SKM-1 (cell line): ENCODE measurements around the gene CDA.

Experiments used
- DNase-seq: peaks from one replicate; lab custom pipeline; 2025; ENCODE audit not compliant: unreplicated experiment; lab: John Stamatoyannopoulos, UW

CDA gene

DNA sequence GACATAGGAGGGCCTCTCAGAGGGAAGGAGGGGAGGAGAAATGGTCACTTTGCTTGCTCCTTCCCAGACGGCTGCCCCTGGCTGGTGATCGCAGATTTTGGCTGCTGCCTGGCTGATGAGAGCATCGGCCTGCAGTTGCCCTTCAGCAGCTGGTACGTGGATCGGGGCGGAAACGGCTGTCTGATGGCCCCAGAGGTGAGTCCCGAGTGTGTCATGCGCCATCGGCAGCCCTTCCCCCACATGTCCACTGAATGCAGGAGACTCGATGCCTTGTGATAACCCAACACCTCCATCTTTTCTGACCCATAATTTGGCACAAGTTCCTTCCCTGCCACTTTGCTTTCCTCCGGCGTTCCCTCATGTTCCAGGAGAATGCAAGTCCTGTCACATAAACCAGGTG is 59.5 kb downstream of the CDA start:
- no peak for DNase-seq

DNA sequence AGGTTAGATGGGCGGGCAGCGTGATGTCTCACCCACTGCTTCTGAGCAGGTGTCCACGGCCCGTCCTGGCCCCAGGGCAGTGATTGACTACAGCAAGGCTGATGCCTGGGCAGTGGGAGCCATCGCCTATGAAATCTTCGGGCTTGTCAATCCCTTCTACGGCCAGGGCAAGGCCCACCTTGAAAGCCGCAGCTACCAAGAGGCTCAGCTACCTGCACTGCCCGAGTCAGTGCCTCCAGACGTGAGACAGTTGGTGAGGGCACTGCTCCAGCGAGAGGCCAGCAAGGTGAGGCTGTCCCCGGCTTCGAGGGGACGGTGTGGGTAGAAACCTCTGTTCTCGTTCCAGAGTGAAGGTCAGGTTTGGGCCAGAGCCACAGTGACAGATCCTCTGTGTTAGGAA is 60.0 kb downstream of the CDA start:
- no peak for DNase-seq

DNA sequence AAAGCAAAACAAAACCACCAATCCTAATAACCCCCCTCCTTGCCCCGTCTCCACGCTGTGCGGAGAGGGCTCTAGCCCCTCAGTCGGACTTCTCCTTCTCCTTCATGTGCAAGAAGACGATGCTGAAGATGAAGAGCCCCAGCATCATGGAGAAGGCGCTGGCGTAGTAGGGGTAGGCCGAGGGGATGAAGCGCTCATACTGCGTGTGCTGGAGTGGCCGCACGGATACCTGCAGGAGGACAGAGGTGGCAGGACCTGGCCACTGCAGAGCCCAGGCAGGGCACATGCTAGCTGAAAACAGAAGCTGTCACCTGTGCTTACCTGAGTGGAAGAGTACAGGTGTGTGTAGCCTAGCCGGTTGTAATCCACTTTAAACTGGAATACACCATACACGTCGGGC is 63.4 kb downstream of the CDA start:
- DNase-seq = no peak

DNA sequence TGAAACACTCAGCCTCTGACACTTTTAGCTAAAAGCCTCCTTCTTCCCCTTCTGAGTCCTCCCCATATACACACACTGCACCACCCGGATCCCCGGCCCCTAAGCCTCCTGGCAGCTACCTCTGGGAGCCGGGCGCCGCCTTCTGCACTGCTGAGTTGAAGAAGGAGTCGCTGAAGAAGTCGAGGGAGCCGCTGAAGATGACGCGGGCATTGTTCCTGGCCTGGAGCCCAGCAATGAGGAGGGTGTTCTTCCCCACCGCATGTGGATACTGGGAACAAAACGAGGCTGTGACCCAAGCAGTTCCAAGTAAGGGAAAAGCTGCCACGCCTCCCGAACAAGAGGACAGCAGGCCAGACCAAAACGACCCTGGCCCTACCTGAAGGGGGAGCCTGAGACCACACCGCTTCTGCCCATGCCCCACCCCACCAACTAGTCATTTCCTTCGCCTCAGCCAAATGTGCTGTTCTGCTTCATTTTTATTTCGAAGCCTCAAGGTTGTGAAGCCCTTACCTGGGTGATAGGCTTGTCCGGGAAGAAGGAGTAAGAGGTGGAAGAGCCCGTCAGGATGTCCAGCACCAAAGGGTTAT is 65.3 kb downstream of the CDA start:
- DNase-seq = no peak

DNA sequence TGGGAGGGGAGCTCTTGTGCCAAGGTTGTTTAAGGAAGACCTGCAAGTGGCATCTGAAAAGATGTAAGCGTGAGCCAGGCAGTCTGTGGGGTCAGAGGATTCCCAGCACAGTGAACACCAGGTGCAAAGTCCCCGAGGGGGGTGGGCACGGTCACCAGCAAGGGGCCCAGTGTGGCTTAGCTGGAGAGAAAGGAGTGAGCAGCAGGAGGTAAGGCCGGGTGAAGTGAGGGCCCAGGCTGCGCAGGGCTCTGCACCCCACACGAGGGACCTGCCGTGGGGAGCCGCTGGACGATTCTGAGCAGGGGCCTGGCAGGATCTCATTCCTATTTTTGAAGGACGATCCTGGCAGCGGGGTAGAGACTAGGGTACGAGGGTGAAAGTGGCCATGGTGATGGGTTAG is 68.1 kb downstream of the CDA start:
- DNase-seq = no peak

DNA sequence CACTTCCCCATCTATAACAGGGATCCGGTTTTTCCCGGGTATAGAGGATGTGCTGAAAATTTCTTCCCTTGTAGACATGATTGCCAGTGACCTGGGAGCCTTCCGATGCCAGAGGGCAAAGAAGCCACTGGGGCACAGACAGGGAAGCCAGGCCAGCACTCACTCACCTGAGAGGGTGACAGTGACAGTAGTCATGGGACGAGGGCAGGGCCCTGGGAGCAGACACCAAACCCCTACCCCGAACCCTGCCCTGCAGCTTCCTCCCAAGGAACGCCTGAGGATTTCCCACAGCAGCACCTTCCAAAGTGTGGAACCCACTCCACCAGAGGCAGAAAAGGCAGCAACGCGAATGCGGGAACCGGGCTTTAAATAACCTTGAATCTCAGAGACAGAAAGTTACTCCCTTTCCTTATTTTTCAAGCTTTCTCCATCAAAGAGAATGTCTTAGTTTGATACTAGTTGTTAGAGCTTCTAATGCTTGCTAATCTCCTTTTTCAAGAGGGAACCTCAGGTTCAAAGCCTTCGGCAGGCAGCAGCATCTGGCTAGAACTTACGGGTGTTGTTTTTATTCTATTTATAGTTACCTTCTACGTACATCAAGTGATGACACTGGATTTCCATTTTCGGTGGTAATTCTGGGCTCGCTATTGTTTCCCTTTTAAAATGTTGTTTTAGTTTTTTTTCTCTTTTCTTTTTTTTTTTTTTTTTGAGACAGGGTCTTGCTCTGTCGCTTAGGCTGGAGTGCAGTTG is 69.4 kb downstream of the CDA start:
- no peak for DNase-seq

DNA sequence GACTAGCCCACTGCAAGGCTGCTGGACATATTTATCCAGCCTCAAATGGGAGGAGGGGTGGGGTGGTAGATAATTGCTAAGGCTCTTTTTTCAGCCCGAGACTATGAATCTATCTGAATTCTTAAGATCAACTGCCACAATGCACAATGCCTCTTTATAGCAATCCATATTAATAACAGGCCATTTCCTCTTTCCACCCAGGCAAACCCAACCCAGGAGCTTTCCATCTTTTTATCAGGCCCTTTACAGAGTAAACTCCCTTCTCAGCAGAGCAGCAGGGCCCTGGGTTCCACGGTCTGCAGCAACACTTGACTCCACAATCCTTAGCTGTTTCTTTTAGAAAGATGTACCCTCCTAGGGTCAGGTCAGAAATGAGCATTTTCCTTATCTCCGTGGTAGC is 71.5 kb downstream of the CDA start:
- DNase-seq = no peak

DNA sequence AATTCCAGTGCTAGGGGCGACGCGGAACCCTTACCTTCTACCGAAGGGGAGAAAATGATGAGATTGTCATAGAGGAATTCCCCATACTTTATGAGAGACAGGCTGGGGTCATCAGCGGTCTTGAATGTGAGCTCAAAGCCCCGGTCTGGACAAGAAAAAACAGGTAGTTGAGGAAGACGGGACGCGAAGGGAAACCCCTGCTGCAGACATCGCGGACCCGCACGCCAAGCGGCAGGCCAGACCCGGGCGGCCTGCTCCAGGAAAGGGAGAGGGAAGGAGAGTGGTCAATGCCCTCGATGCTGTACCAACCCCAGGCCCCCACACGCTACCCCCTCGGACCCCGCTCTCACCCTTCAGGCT is 71.9 kb downstream of the CDA start:
- DNase-seq = no peak

DNA sequence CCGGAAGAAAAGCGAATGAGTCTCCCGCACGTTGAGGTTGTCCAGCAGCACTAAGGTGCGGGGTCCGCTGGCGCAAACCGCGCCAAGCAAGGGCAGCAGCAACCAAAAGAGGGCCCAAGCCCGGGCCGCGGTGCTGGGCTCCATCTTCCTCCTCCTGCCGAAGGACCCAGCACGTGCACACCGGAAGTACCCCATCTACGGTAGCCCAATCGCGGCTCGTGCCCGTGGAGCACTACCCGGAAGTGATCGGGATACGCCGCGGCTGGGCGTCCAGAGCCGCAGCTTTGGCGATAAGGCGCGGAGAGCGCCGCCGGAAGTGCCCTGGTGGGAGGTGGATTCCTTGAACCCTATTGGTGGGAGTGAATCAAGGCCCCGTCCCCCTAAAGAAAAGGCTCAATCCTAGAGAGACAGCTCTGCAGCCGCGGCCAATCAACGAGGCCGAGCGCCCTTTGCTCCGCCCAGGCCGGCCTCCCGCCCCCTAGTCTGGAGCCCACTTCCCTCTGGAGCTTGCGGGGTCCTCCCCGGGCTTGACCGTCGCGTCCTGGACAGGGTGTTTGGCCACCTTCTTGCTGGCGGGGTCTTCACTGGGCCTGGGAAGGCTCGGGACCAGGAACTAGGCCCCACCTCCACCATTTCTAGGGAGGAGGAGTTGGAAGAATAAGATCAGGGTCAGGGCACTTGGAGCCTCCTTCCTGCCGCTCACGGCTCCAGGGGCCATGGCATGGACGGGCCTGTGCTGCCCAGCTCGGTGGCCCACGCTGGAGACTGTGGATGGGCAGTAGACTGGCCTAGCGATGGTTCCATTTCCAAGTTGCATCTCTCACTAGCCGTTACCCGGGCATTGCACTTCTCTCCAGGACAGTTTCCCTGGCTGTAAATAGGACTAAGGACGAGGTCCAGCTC is 72.6 kb downstream of the CDA start, which contains the start of gene DDOST:
DDOST (minus strand) TSS at position 163 of the 903 bp plus-strand sequence; CDS start at position 144, 19 bp downstream.
- DNase-seq = peak; percentile 96

DNA sequence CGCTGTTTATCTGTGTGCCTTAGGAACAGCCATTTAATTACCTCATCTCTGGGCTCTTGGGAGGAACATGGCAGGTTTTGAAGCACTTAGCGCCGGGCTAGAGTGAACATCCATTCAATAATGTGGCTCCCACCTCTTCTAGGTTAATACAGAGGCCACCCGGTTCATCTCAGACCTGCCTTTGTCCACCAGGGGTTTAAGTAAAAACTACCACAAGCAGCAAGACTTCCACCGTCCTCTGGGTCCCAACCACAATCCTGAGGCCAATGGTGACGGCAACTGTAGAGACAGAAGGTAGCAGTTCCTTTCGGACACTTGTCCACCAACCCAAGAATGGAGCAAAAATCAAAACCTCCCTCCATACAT is 73.2 kb downstream of the CDA start:
- no peak for DNase-seq

DNA sequence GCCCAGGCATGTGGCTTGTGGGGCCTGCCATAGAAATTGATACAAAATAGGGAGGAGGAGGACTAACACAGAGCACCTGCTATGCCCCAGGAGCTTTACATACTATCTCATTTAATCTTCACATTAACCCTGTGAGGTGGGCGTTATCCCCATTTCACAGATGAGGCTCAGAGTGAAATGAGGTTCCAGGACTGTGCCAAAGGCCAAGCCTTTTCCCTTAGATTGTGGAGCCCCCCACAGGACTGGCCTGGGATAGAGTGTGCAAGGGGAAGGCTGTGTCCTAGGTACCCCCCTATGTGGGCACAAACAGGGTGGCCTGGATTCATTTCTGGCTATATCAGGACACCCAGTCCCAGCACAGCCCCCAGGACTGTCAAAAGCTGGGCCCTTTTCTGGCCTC is 74.5 kb downstream of the CDA start:
- no peak for DNase-seq

DNA sequence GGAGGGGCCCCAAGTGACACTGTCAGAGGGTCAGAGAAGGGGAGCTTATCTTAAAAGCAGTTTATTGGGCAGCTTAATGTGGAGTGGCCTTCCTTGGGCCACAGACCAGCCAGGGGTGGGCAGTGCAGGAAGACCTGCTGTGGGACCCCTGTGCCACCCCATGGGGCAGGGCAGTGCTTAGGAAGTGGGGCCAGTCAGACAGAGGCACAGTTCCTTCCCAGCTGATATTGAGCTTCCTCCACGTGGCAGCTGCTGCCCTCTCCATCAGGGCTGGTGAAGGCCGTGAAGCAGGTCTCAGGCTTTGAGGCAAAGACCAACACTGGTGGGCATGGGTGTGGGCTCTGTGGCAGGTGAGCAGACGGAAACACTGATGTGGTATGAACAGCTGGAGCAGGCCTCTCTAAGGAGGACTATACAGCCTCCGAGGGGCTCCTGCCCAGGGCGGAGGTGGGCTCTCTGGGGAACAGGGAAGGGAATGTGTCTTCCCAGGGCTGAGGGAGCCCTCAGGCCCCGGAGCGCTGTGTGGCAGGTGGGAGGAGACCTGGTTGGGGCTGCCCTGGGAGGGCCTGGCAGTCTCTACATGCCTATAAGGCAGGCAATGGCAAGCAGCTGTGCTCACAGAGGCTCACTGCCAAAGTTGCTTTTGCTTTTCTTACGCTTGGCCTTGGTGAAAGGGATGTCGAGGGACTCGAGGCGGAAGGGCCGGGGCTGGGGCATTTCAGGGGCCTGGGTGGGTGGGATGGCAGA is 75.2 kb downstream of the CDA start:
- DNase-seq = no peak

DNA sequence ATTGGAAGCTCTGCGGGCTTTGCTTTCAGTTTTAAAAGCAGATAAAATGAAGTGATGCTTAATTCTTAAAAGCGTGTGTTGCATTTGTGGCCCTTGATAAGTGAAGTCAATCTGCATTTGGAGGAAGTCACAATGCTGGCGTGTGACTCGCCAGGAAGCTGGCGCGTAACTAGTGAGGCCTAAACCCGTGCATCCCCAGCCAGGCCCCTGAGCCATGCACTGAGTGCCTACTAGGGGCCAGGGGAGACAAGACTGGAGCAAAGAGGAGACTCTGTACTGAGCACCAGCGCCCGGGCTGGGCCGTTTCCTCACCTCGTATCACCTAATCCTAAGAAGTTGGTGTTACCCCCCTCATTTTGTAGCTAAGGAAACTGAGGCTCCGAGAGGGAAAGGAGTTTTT is 76.8 kb downstream of the CDA start:
- DNase-seq = no peak

DNA sequence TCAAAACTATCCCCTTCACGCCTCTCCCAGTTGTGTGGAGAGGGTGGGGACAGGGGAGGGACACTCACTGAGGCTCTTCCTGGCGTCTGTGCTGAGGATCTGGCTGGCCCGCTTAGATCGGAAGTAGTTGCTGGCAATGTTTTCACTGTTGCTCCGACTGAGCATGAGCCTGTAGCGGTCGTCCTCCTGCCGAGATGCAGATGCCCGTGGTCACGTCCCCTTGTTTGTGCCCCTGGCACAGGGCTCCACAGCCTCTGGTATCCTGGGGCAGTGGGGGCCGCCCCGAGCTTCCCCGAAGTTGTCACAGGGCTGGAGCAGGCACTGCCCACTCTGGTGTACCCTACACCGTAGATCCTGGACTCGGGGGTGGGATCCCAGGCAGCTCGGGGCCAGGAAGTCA is 77.2 kb downstream of the CDA start:
- no peak for DNase-seq

DNA sequence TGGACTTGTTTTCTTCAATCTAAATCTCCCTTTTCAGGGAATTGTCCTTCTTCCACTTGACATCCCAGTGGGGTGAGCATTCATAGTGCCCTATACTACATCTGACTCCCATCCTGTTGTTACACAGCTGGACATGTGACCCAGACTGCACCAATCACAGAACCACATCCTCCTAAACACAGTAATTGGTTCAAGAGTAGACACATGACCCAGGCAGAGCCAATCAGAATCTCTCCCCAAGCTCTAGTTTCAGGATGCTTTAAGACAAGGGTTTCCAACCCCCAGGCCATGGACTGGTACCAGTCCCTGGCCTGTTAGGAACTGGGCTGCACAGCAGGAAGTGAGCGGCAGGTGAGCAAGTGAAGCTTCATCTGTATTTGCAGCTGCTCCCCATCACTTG is 77.9 kb downstream of the CDA start:
- DNase-seq = no peak
